GM12875 (cell line): Measurements from ENCODE around the gene ATP11A.

Experiments used
- H3K4me3 ChIP-seq: one replicate; pipeline ENCODE4 v1.5.1; 2011; ENCODE audit warnings: low read depth, low read length, control low read depth
- CTCF ChIP-seq: IDR thresholded peaks from 2 replicates; pipeline ENCODE4 v1.5.1; 2011; ENCODE audit warnings: low read depth, mild to moderate bottlenecking, control low read depth, inconsistent platforms, low read length, moderate library complexity, borderline replicate concordance; ENCODE audit not compliant: insufficient read depth

ATP11A gene

GRCh38 chr13:112819111-112819510 lies 129.3 kb downstream of the ATP11A start:
- no peak for TF ChIP-seq CTCF
- no peak overlapping the region for H3K4me3 ChIP-seq

- H3K4me3 ChIP-seq, result no peak overlapping the region
- no peak for TF ChIP-seq CTCF
These were observed 130.0 kb downstream of the ATP11A start for GRCh38 chr13:112819816-112820215.

GRCh38 chr13:112820318-112820717 lies 130.5 kb downstream of the ATP11A start:
- no peak overlapping the region for H3K4me3 ChIP-seq
- no peak for TF ChIP-seq CTCF

GRCh38 chr13:112821340-112822055 lies 131.7 kb downstream of the ATP11A start:
- no peak overlapping the region for H3K4me3 ChIP-seq
- TF ChIP-seq CTCF, result no peak

- no peak for TF ChIP-seq CTCF
- H3K4me3 ChIP-seq, result no peak overlapping the region
These were observed 133.0 kb downstream of the ATP11A start for GRCh38 chr13:112822851-112823250.

- H3K4me3 ChIP-seq, result no peak overlapping the region
- no peak for TF ChIP-seq CTCF
These were observed 134.6 kb downstream of the ATP11A start for GRCh38 chr13:112824429-112824828.

- TF ChIP-seq CTCF, result no peak
- no peak overlapping the region for H3K4me3 ChIP-seq
These were observed 135.2 kb downstream of the ATP11A start for GRCh38 chr13:112825071-112825470.
